C4-2B (cell line): Measurements from ENCODE around the gene NSF.
"Not testable (repeated sequence)": the region's sequence is repeated elsewhere in the genome, so short reads cannot be mapped to it uniquely, and the experiment has no call there.

ENCODE experiments used
- H3K27ac ChIP-seq: fragments of 450-650 bp; 2 replicates; pipeline ENCODE4 v1.5.1; 2017
- ZFX ChIP-seq: fragments of 450-650 bp; IDR thresholded peaks from 2 replicates; pipeline ENCODE4 v1.6.1; 2017
- TF ChIP-seq, protein P1 (sequence below): fragments of 450-650 bp; conservative IDR thresholded peaks from 2 replicates; pipeline ENCODE4 v1.5.1; 2017; ENCODE audit warnings: mild to moderate bottlenecking

Gene NSF

DNA sequence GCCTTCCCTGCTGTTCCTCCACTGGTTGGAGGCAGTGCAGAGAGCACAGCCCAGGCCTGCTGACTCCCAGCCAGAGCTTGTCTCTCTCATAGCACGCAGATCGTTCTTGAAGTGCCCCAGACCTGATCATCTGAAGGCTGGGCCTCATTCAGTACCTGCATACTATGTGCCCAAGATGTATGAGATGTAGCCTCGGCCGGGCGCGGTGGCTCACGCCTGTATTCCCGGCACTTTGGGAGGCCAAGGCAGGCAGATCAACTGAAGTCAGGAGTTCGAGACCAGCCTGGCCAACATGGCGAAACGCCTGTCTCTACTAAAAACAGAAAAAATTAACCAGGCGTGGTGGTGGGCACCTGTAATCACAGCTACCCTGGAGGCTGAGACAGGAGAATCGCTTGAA is 197.0 kb downstream of the NSF start:
- TF ChIP-seq, protein P1, sequence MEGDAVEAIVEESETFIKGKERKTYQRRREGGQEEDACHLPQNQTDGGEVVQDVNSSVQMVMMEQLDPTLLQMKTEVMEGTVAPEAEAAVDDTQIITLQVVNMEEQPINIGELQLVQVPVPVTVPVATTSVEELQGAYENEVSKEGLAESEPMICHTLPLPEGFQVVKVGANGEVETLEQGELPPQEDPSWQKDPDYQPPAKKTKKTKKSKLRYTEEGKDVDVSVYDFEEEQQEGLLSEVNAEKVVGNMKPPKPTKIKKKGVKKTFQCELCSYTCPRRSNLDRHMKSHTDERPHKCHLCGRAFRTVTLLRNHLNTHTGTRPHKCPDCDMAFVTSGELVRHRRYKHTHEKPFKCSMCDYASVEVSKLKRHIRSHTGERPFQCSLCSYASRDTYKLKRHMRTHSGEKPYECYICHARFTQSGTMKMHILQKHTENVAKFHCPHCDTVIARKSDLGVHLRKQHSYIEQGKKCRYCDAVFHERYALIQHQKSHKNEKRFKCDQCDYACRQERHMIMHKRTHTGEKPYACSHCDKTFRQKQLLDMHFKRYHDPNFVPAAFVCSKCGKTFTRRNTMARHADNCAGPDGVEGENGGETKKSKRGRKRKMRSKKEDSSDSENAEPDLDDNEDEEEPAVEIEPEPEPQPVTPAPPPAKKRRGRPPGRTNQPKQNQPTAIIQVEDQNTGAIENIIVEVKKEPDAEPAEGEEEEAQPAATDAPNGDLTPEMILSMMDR: no peak
- TF ChIP-seq ZFX: no peak
- no peak overlapping the region for H3K27ac ChIP-seq

DNA sequence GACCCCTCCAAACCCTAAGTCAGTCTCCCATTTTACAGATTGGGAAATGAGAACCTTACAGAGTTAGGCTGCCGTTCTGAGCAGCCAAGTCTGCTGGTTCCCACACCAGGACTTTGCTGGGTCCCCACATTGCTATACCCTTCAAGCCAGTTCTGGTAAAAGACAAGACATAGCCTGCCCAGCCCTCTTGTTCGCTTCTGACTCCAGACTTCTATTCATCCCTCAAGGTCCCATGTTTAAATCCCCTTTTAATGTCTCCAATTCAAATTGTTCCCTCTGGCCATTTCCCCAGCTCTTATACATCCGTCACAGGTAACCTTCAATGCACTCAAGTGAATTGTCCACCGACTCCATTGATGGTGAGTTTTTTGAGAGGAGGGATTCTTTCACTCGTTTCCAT is 197.8 kb downstream of the NSF start:
- H3K27ac ChIP-seq: no peak overlapping the region
- TF ChIP-seq, protein P1: no peak

DNA sequence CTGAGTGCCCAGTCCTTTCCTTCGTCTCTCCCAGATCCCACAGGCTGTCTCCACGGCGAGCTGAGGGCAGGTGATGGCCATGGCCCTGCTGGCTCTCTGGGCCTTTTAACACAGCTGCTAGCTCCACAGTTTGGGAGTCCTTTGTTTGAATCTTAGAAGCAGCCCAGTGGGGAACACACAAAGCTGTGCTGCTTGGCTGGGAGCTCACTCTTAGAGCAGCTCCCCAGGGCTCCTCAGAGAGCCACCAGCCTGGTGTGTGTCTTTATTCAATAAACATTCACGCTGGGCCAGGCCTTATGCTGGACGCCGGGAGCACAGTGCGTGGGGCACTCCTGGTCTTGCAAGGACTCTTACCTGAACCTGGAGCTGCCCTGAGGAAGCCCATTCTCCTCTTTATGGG is 198.3 kb downstream of the NSF start:
- no peak overlapping the region for H3K27ac ChIP-seq
- TF ChIP-seq ZFX: no peak
- TF ChIP-seq, protein P1: no peak

DNA sequence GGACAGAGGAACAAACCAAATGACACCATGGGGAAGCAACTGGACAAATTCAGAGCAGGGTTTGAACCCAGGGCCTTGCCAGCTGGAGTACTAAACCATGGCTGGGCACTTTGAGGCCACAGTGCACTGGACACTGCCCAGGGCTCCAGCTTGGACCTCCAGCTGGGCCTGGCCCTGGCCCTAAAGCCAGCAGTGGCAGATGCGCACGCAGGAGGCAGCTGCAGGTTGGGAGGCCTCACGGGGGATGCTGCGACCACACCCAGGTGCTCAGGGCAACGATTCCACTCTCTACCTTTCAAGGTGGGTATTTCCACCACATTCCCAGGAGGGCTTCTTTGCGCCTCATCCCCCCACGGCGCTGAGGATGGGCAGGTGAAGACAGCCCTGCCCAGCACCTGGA is 199.1 kb downstream of the NSF start:
- TF ChIP-seq ZFX: no peak
- H3K27ac ChIP-seq: no peak overlapping the region

DNA sequence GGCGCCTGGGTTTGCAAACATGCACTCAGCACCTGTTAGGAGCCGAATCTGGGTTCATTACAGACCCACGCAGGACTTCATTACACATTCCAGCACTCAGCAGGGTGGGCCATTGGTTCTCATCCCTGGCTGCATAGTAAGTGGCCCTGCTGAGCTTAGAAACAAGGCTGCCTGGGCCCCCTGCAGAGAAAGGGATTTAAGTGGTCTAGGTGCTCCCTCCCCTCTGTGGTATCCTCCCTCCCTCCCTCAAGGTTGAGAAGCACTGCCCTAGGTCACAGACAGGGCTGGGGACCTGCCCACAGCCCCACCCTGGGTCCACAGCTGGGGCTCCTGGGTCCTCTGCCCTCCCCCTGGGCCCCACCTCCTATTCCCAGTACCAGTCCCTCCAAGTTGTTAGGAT is 199.7 kb downstream of the NSF start:
- no peak overlapping the region for H3K27ac ChIP-seq
- TF ChIP-seq, protein P1: no peak

DNA sequence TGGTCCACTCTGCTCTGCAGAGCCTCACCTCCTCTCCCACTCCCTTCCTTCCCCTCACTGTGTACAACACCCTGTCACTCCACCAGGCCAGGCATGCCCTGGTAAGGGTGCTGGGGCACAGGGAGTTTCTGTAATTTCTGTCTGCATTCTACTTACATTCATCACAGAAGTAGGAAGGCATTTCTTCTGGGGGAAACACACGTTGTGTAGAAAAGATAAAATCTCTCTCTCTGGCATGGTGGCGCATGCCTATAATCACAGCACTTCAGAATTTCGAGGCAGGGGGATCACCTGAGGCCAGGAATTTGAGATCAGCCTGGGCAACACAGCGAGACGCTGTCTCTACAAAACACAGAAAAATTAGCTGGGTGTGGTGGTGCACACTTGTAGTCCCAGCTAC is 201.1 kb downstream of the NSF start:
- no peak overlapping the region for H3K27ac ChIP-seq
- TF ChIP-seq ZFX: no peak
- TF ChIP-seq, protein P1: no peak

DNA sequence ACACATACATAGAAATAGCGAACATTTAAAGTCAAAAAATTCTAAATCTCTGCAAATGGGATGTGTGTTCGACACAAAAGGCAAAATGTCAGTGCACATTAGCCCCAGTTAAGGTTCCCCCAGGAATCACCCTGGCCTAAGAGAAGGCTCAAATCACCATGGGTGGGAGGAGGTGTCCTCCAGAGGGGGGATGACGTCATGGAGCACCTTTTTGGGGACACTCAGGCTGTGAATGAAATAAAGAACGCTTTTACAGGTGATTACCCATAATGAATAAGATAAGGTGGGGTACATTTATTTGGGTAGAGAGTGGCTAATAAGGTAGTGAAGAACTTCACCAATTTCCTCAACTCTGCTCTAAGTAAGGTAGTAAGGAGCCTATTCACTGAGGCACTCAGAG is 201.6 kb downstream of the NSF start:
- no peak overlapping the region for H3K27ac ChIP-seq
- TF ChIP-seq, protein P1: no peak
- no peak for TF ChIP-seq ZFX

DNA sequence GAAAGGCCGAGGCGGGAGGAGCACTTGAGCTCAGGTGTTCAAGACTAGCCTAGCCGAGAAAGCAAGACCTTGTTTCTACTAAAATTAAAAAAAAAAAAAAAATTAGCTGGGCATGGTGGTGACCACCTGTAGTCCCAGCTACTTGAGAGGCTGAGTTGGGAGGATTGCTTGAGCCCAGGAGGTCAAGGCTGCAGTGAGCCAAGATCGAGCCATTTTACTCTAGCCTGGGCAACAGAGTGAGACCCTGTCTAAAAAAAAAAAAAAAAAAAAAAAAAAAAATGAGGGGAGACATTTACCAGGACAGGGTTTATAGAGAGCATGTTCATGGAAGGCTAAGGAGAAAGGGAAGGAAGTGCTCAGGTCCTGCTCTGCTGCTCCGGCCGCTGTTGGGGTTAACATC is 202.6 kb downstream of the NSF start:
- not testable (repeated sequence) for H3K27ac ChIP-seq

DNA sequence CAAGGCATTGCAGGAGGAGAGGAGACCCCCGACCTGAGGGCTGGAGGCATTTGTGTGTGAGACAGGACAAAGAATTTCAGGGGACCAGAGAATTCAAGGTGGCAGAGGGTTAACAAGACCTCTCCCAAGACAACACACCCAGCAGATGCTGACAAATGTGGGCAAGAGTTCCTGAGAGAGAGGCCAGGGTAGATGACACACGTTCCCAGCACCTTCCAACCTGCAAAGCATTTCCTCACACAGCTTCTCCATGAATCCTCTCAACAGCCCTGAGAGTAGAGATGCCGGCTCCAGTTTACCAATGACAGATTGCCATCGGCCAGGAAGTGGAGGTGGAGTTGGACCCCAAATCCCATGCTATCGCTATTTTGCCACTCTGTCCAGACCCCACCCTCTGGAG is 203.1 kb downstream of the NSF start:
- TF ChIP-seq, protein P1: no peak
- no peak for TF ChIP-seq ZFX
- H3K27ac ChIP-seq: no peak overlapping the region
